ENCODE data around the gene ARHGAP6. TPM values are rescaled to one million over a fixed set of nuclear protein-coding genes. Genes with fewer than 3 reads are reported as not detected.

Gene ARHGAP6
- total RNA-seq, 1 donor from 2014 or later, result 2.7 TPM

- ATAC-seq (ENCODE audit: poor library complexity) (no peak), DNase-seq (no peak)
- intact Hi-C loops (cut with DNase I), result no loop called here
Observed at GRCh38 chrX:11446949-11447348, 218.8 kb downstream of the ARHGAP6 start.

DNA sequence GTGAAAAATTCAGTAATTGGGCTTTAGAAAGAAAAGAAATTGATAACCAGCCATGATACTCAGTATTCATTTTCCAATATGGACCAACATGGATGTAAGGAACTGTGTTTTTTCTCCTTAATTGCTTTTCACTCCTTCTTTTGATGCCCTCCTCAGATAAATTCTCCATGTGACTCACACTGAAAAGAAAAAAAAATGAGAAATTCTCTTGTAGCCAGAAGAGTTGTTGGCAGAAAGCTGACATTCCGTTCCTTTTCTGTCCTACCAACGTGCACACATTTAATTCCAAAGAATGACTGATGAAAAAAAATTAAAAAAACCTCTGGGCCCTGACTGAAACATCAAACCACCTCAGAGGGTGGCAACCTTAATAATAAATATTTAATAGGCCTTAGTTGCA is 219.4 kb downstream of the ARHGAP6 start:
- intact Hi-C loops (cut with DNase I), result no loop called here
- no peak for ATAC-seq (ENCODE audit: poor library complexity)

DNA sequence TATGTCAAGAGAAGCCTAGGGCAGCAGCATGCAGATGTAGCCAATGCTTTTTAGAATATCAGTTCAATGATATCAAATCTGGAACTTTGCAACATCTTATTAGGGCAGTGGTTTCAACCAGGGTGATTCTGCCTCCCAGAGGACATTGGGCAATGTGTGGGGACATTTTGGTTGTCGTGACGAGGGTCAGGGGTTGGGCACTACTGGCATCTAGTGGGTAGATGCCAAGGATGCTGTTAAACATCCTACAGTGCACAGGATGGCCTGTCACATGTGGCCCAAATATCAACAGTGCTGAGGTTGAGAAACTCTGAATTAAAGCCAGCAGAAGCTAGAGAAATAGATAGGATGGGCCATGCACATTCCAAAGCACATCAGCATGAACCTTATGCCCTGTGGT is 220.2 kb downstream of the ARHGAP6 start:
- DNase-seq, result no peak
- intact Hi-C loops (cut with DNase I), result no loop called here
- no peak for ATAC-seq (ENCODE audit: poor library complexity)

More for the DNA sequence above, 219.4 kb downstream of the ARHGAP6 start:
- DNase-seq, result no peak

DNA sequence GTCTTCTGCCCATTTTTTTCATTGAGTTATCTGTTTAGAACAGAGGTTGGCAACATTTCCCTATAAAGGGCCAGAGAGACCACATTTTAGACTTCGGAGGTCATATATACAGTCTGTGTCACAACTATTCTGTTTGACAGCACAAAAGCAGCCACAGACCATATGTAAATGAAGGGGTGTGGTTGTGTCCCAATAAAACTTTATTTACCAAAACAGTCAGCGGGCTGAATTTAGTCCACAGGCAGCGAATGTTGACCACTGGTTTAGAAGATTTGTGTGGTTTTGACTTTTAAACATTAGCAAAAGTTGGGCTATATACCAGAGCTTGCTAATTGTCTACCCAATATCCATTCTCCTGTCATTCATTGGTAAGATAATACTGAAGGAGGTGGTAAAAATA is 221.7 kb downstream of the ARHGAP6 start:
- no peak for DNase-seq
- intact Hi-C loops (cut with DNase I), result no loop called here
- ATAC-seq (ENCODE audit: poor library complexity), result no peak

GRCh38 chrX:11439846-11440245 is 225.9 kb downstream of the ARHGAP6 start:
- ATAC-seq (ENCODE audit: poor library complexity) (no peak), DNase-seq (no peak)
- intact Hi-C loops (cut with DNase I), result no loop called here

DNA sequence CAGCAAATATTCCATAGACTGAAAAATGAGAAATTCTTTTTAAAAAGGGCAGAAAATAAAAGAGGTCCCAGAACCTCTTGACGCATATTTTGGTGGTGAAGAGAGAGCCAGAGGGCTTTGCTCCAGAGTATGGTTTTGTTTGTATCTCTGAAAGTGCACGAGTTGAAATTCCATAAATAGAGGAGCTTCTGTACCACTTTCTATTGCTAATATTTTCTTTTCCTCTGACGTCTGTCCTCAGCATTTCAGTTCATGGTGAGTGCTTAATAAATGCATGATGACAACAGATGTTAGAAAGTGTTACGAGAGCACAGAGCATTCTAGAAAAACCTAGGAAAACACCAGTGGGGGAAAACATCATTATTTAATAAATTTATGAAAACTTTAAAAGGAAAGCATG is 227.0 kb downstream of the ARHGAP6 start:
- no peak for DNase-seq
- intact Hi-C loops (cut with DNase I), result no loop called here
- ATAC-seq (ENCODE audit: poor library complexity), result no peak

DNA sequence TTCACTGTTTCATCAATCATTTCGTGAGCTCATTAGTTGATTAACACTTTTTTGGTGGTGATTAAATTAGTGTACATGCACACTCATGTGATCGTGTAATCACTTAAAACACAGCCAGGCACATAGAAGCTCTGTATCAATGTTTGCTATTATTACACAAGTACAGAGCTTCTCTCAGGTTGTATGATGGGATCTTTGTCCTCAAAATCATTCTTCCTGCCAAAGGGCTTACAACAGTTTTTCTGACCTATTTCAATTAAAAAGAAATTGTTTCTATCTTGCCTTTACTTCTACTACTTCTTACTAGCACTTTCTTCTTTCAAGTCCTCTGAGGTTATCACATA is 227.4 kb downstream of the ARHGAP6 start:
- ATAC-seq (ENCODE audit: poor library complexity), result no peak
- DNase-seq, result no peak

GRCh38 chrX:11437642-11438379 is 227.9 kb downstream of the ARHGAP6 start:
- intact Hi-C loops (cut with DNase I), result no loop called here
- peak; percentile 56 for ATAC-seq (ENCODE audit: poor library complexity)
- DNase-seq, result peak; percentile 63

More for the DNA sequence above, 227.4 kb downstream of the ARHGAP6 start:
- intact Hi-C loops (cut with DNase I), result no loop called here

DNA sequence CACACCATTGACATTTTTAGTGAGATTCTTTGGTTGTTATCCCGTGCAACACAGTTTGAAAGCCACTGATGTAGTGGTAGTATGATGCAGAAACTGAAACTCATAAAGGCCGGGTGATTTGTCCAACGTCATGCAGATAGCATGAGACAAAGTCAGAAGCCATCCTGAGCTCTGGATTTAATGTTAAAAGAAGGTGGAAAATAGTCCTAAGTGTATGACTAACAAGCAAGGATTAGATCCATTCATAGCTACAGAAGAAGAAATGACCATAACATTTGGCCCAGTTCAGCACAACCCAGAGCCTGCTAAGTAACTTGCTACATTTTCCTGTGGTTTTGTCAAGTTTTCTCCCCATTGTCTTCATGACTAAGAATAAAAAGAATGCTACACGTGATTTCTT is 230.2 kb downstream of the ARHGAP6 start:
- ATAC-seq (ENCODE audit: poor library complexity) (no peak), DNase-seq (no peak)
- intact Hi-C loops (cut with DNase I), result no loop called here

GRCh38 chrX:11434607-11435006 is 231.1 kb downstream of the ARHGAP6 start:
- intact Hi-C loops (cut with DNase I), result no loop called here
- no peak for ATAC-seq (ENCODE audit: poor library complexity)
- no peak for DNase-seq

DNA sequence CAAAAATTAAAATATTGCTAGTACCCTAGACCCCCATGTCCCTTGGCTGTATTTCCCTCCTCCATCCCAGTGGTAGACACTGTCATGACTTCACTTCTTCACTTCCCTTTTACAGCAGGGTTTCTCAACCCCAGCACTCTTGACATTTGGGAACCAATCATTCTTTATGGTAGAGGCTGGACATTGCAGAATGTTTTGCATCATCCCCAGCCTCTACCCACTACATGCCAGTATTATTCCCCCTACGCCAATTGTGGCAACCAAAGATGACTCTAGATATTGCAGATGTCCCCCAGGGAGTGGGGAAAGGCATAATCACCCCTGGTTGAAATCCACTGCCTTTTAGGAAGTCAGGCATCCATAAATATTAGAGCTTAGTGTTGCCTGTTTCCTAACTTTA is 233.9 kb downstream of the ARHGAP6 start:
- no peak for DNase-seq
- ATAC-seq (ENCODE audit: poor library complexity), result no peak
- intact Hi-C loops (cut with DNase I), result no loop called here

DNA sequence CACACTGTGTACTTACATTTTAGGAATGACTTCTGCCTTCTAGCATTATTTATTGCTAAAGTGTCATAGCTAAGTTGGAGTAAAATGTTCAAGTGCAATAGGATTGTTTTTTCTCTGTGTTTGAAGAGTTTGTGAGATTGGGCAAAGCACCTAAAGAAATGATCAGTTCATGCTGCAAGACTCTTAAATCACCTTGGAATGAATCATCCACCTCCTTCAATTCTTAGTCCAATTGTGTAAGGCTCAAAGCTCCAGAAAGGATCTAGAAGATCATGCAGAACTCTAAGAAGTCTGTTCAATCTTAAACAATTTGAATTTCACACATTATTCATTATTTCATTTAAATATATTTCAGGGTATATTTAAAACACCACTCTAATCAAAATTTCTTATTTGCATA is 235.4 kb downstream of the ARHGAP6 start:
- ATAC-seq (ENCODE audit: poor library complexity) (no peak), DNase-seq (no peak)
- intact Hi-C loops (cut with DNase I), result no loop called here

- intact Hi-C loops (cut with DNase I), result no loop called here
- DNase-seq (no peak), ATAC-seq (ENCODE audit: poor library complexity) (no peak)
Observed at GRCh38 chrX:11429538-11430085, 236.1 kb downstream of the ARHGAP6 start.

GRCh38 chrX:11427453-11428071 is 238.2 kb downstream of the ARHGAP6 start:
- intact Hi-C loops (cut with DNase I), result no loop called here
- peak; percentile 85 for ATAC-seq (ENCODE audit: poor library complexity)
- peak; percentile 67 for DNase-seq

- peak; percentile 54 for ATAC-seq (ENCODE audit: poor library complexity)
- intact Hi-C loops (cut with DNase I), result no loop called here
- no peak for DNase-seq
Observed at GRCh38 chrX:11426712-11427452, 238.8 kb downstream of the ARHGAP6 start.

GRCh38 chrX:11424903-11425674 is 240.6 kb downstream of the ARHGAP6 start:
- intact Hi-C loops (cut with DNase I), result no loop called here
- DNase-seq (no peak), ATAC-seq (ENCODE audit: poor library complexity) (no peak)

GRCh38 chrX:11423949-11424348 is 241.8 kb downstream of the ARHGAP6 start:
- ATAC-seq (ENCODE audit: poor library complexity) (no peak), DNase-seq (no peak)
- intact Hi-C loops (cut with DNase I), result no loop called here

- intact Hi-C loops (cut with DNase I), result no loop called here
- peak; percentile 36 for ATAC-seq (ENCODE audit: poor library complexity)
- peak; percentile 42 for DNase-seq
Observed at GRCh38 chrX:11423362-11423818, 242.3 kb downstream of the ARHGAP6 start.

- no peak for DNase-seq
- no peak for ATAC-seq (ENCODE audit: poor library complexity)
- intact Hi-C loops (cut with DNase I), result no loop called here
Observed at GRCh38 chrX:11422525-11422857, 243.2 kb downstream of the ARHGAP6 start.
